SIG-M5 (cell line): ENCODE data around the gene KLHDC8A.

Source experiments
- DNase-seq: peaks from one replicate; lab custom pipeline; 2025; lab: John Stamatoyannopoulos, UW

The KLHDC8A gene

GRCh38 chr1:205344066-205344928 lies 12.4 kb downstream of the KLHDC8A start:
- DNase-seq, result no peak

- DNase-seq, result no peak
Observed at GRCh38 chr1:205343431-205344065, 13.2 kb downstream of the KLHDC8A start.

DNA sequence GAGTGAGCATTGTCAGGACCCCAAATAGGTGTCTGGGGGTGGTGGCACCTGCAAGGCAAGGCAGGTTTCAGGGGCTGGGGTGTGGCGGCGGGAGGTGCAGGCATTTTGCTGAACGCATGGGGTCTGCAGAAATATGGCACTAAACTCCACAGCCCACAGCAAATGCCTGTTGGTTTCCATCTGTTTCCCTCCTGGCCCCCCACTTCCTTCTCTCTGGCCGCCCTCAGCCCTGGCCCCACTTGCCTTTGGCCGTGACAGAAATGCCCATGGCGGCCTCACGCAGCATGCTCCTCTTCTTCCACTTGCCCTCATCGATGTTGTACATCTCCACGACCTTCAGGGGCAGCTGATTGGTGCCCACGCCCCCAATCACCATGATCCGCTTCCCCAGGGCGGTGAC lies 13.7 kb downstream of the KLHDC8A start:
- no peak for DNase-seq

- no peak for DNase-seq
Observed at GRCh38 chr1:205340676-205341075, 16.0 kb downstream of the KLHDC8A start.

- DNase-seq, result no peak
Observed at GRCh38 chr1:205339717-205340116, 17.0 kb downstream of the KLHDC8A start.

GRCh38 chr1:205339197-205339702 lies 17.5 kb downstream of the KLHDC8A start:
- DNase-seq, result no peak

DNA sequence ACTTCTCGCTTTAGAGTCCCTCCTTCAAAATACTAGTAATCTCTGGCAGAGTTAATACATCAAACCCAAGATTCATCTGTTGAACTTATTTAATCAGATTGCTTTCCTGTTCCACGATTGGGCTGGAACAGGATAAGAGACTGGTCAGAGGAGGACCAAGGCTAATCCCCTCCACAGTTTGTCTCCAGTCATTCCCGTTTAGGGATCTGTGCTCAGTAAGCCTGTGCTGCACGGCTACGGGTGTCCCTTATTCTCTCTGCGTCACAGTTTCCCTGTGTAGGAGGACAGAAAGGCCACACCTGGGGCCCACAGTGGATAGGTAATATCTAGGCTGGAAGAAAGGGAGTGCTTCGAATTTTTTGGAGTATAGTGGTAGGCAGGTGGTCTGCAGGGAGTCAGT lies 18.7 kb downstream of the KLHDC8A start:
- DNase-seq, result no peak

DNA sequence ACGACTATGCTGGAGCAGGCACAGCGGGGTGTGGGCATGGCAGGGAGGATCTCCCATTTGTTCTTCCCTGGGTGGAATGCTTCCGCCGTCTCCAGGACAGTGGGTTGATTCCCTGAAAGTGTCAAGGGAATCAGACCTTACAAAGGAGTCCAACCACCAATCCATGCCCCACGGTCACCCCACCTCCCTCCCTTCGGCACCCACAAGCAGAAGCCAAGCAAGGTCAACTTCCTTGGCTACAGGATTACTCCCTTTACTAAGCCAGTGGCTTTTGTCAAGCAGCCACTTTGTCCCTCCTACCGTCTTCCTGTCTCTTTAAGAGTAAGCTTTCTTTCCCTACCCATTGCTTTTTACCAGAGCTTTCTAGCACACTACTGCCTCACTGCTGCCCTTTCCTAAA lies 19.2 kb downstream of the KLHDC8A start:
- no peak for DNase-seq

- no peak for DNase-seq
Observed at GRCh38 chr1:205335692-205336091, 21.0 kb downstream of the KLHDC8A start.

- no peak for DNase-seq
Observed at GRCh38 chr1:205332015-205332791, 24.5 kb downstream of the KLHDC8A start.

DNA sequence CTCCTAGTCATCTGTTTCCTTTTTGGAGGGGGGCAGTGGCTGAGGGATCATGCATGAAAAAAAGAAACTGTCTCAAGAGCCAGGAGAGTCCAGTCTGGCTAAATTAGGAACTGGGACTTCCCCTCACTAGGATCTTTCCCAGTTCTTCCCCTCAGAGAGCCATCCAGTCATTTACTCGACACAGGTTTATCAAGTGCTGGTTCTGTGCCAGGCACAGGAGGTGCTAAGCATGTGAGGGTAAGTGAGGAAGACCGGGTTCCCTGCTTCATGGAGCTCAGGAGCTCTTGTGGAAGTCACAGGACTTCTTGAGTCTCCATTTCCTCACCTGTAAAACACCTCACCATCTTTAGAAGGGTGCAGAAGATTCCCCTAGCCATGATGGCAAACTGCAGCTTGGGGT lies 26.6 kb downstream of the KLHDC8A start:
- DNase-seq, result no peak

- DNase-seq, result no peak
Observed at GRCh38 chr1:205329719-205330118, 27.0 kb downstream of the KLHDC8A start.

GRCh38 chr1:205328476-205328875 lies 28.2 kb downstream of the KLHDC8A start:
- DNase-seq, result no peak

GRCh38 chr1:205326812-205327466 lies 29.8 kb downstream of the KLHDC8A start:
- no peak for DNase-seq

- no peak for DNase-seq
Observed at GRCh38 chr1:205325334-205325884, 31.3 kb downstream of the KLHDC8A start.

DNA sequence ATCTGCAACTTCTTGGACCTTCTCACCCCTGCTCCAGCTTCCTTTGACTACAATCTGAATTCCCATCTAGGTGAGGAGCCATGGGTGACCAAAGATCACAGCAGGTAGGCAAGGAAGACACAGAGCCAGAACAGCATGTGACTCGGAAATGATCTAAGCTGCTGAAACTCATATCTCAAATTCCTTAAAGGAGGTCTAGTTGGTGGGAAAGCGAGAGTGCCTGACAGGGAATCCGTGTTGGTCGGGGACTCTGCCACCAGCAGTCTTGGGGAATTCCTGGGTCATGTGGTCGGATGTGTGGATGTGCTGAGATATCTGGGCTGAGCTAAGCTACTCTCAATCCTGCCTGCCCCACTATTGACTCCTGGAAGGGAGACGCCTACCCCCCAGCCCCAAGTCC lies 31.9 kb downstream of the KLHDC8A start:
- DNase-seq, result no peak

DNA sequence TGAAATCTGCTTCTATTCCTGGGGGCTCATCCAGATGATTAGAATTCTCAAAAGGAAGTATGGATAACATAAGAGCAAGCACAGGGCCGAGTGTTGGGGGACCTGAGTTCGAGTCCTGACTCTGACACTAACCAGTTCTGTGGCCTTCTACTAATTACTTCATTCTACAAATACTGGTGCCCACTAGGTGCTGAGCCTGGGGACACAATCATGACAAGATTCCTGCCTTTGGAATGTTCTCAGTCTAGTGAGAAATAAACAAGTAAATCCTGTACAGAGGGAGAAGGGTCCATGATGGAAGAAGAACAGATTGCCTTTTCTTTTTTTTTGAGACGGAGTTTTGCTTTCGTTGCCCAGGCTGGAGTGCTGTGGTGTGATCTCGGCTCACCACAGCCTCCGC lies 32.9 kb downstream of the KLHDC8A start:
- no peak for DNase-seq

DNA sequence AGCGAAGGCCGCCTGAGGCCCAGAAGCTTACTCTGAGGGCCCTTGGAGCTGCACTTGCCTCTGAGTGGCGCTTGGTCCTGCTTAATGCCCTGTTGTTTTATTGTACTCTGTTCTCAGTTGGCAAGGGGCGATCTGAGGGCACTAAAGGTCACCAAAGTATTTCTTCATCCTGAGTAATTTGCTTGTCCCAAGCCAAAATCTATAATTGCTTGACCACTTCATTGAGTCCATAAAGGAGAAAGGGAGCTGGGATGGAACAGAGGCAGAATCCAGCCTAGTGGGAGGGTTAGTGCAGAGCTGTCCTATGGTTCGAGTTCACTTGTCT lies 34.8 kb downstream of the KLHDC8A start:
- DNase-seq, result no peak

GRCh38 chr1:205321162-205321958 lies 35.4 kb downstream of the KLHDC8A start, which contains the start of gene NUAK2:
Gene NUAK2 (minus strand): TSS chr1:205321745. CDS start chr1:205321628, 117 bp downstream.
- no peak for DNase-seq

- no peak for DNase-seq
Observed at GRCh38 chr1:205319081-205320018, 37.4 kb downstream of the KLHDC8A start.
